ENCODE data around the gene GCDH. TPM values are rescaled to one million over a fixed set of nuclear protein-coding genes. Genes with fewer than 3 reads are reported as not detected.

Gene GCDH
- polyA plus RNA-seq, 1 donor (not counting 4 experiments of a cell fraction or from before 2014, with no cell fraction given): 11.5 TPM

DNA sequence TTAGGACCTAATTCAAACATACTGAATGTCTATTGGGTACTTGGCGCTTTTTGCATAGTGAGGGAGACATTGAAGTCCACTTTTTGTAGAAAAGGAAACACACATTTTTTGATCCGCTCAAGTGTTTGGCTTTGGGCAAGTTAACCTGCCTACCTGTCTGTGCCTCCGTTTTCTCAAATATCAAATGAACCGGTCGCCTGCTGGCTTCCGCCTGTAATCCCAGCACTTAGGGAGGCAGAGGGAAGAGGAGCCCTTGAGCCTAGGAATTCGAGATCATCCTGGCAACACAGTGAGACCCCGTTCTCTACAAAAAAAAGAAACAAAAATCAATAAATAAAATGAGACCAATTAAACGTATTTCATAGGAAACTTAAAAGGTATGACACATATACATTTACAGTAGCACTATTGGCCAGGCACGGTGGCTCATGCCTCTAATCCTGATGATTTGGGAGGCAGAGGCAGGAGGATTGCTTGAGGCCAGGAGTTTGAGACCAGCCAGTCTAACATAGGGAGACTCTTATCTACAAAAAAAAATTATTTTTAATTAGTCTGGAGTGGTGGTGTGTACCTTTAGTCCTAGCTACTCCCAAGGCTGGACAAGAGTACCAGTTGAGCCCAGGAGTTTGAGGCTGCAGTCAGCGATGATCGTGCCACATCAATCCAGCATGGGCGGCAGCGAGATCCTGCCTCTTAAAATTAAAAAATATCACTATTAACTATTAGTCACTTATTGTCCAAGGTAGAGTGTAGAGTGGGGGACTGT, 56.0 kb downstream of the GCDH start:
- no peaks in the 10 kb centered on the region for H3K27me3 ChIP-seq (ENCODE audit: control insufficient read depth, extremely low read depth, insufficient read depth, low read length)
- H3K4me1 ChIP-seq (ENCODE audit: control insufficient read depth, extremely low read depth, insufficient read depth, low read length): peaks cover 16% of the 10 kb centered on the region
- TF ChIP-seq, protein P1, sequence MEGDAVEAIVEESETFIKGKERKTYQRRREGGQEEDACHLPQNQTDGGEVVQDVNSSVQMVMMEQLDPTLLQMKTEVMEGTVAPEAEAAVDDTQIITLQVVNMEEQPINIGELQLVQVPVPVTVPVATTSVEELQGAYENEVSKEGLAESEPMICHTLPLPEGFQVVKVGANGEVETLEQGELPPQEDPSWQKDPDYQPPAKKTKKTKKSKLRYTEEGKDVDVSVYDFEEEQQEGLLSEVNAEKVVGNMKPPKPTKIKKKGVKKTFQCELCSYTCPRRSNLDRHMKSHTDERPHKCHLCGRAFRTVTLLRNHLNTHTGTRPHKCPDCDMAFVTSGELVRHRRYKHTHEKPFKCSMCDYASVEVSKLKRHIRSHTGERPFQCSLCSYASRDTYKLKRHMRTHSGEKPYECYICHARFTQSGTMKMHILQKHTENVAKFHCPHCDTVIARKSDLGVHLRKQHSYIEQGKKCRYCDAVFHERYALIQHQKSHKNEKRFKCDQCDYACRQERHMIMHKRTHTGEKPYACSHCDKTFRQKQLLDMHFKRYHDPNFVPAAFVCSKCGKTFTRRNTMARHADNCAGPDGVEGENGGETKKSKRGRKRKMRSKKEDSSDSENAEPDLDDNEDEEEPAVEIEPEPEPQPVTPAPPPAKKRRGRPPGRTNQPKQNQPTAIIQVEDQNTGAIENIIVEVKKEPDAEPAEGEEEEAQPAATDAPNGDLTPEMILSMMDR (optimal IDR thresholded peaks at IDR 0.05 in 1 of 3, IDR thresholded peaks at IDR 0.05 in 1 of 3, conservative IDR thresholded peaks at IDR 0.05 in 1 of 3; ENCODE audit: extremely low read depth in 1 of 3, insufficient read depth in 2 of 3, low read length in 3 of 3): no peak
- TF ChIP-seq EZH2 (IDR thresholded peaks at IDR 0.05; ENCODE audit: low read length): no peak
- H3K36me3 ChIP-seq (ENCODE audit: control insufficient read depth in 2 of 2, extremely low read depth in 1 of 2, insufficient read depth in 2 of 2, low read length in 2 of 2): peaks cover 40 to 47% of the 10 kb centered on the region in 2 experiments
- H3K4me2 ChIP-seq (ENCODE audit: control insufficient read depth, extremely low read depth, insufficient read depth, low read depth, low read length): peak overlapping the region; percentile 99
- H3K4me3 ChIP-seq (ENCODE audit: control insufficient read depth in 2 of 3, extremely low read depth in 1 of 3, insufficient read depth in 2 of 3, low read depth in 1 of 3, low read length in 3 of 3): peak overlapping the region; percentile 65 to 99 (median 74)
- no peak overlapping the region for H2AFZ ChIP-seq (ENCODE audit: control insufficient read depth, low read length)
- peaks cover 4% of the 10 kb centered on the region for H4K20me1 ChIP-seq (ENCODE audit: control insufficient read depth, extremely low read depth, insufficient read depth, low read length)
- H3K9me3 ChIP-seq (ENCODE audit: control insufficient read depth, low read depth, low read length): no peaks in the 10 kb centered on the region
- peak overlapping the region; percentile 97 for H3K9ac ChIP-seq (ENCODE audit: control insufficient read depth, extremely low read depth, insufficient read depth, low read length)
- DNase-seq (ENCODE audit: low read depth, low spot score) (no peak), FAIRE-seq (no peak)
- H3K9me1 ChIP-seq (ENCODE audit: control insufficient read depth, extremely low read depth, insufficient read depth, low read length): no peaks in the 10 kb centered on the region
- dilution Hi-C loops (cut with MboI; ENCODE audit: extremely low pct_ligation_motif_present, low sequenced_read_pairs): no loop called here
- H3K79me2 ChIP-seq (ENCODE audit: control insufficient read depth, insufficient read depth, low read length): peaks cover 42% of the 10 kb centered on the region
- peak overlapping the region; percentile 96 for H3K27ac ChIP-seq (ENCODE audit: control insufficient read depth, insufficient read depth, low read length)

DNA sequence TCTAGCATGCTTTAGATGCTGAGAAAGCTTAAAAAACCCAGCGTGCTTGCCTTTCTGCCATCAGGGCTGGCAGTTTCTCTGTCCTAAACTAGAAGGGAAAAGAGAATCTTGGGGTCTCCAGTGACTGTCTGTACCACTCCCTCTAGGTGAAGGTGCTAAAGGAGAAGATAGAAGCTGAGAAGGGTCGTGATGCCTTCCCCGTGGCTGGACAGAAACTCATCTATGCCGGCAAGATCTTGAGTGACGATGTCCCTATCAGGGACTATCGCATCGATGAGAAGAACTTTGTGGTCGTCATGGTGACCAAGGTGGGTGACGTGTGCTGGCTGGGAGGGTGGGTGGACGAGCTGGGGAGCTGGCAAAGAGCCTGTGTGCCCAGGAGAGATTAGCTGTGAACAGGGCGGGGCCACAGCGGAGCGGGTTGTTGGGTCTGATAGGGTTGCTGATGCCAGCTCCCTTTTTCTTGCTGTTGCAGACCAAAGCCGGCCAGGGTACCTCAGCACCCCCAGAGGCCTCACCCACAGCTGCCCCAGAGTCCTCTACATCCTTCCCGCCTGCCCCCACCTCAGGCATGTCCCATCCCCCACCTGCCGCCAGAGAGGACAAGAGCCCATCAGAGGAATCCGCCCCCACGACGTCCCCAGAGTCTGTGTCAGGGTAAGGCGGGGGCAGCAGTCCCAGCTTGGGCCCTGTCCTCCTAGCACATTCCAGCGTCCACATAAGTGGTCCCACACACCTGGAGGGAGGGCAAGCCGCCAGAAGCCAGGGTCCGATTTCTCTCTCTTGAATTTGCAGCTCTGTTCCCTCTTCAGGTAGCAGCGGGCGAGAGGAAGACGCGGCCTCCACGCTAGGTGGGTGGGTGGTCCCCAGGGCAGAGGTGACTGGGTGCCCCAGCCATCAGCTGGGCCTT, 57.0 kb downstream of the GCDH start:
- dilution Hi-C loops (cut with MboI; ENCODE audit: extremely low pct_ligation_motif_present, low sequenced_read_pairs): no loop called here
- Histone ChIP-seq H3K27me3 (ENCODE audit: control insufficient read depth, extremely low read depth, insufficient read depth, low read length) (no peaks in the 10 kb centered on the region), H3K27ac (ENCODE audit: control insufficient read depth, insufficient read depth, low read length) (peak overlapping the region; percentile 96), H3K9ac (ENCODE audit: control insufficient read depth, extremely low read depth, insufficient read depth, low read length) (no peak overlapping the region), H3K79me2 (ENCODE audit: control insufficient read depth, insufficient read depth, low read length) (peaks cover 37% of the 10 kb centered on the region), H3K4me1 (ENCODE audit: control insufficient read depth, extremely low read depth, insufficient read depth, low read length) (peaks cover 19% of the 10 kb centered on the region), H3K4me2 (ENCODE audit: control insufficient read depth, extremely low read depth, insufficient read depth, low read depth, low read length) (peak overlapping the region; percentile 99), H3K4me3 (ENCODE audit: control insufficient read depth in 2 of 3, extremely low read depth in 1 of 3, insufficient read depth in 2 of 3, low read depth in 1 of 3, low read length in 3 of 3) (no peak overlapping the region), H4K20me1 (ENCODE audit: control insufficient read depth, extremely low read depth, insufficient read depth, low read length) (peaks cover 4% of the 10 kb centered on the region), H3K9me1 (ENCODE audit: control insufficient read depth, extremely low read depth, insufficient read depth, low read length) (no peaks in the 10 kb centered on the region), H3K36me3 (ENCODE audit: control insufficient read depth in 2 of 2, extremely low read depth in 1 of 2, insufficient read depth in 2 of 2, low read length in 2 of 2) (peaks cover 40 to 51% of the 10 kb centered on the region in 2 experiments), H2AFZ (ENCODE audit: control insufficient read depth, low read length) (no peak overlapping the region), H3K9me3 (ENCODE audit: control insufficient read depth, low read depth, low read length) (no peaks in the 10 kb centered on the region)
- no peak for DNase-seq (ENCODE audit: low read depth, low spot score)
- TF ChIP-seq, protein P1 (optimal IDR thresholded peaks at IDR 0.05 in 1 of 3, IDR thresholded peaks at IDR 0.05 in 1 of 3, conservative IDR thresholded peaks at IDR 0.05 in 1 of 3; ENCODE audit: extremely low read depth in 1 of 3, insufficient read depth in 2 of 3, low read length in 3 of 3): no peak
- FAIRE-seq: no peak
